GM23338 (cell line): Measurements from ENCODE around the gene TDO2. TPM values are rescaled to one million over a fixed set of nuclear protein-coding genes. Genes with fewer than 3 reads are reported as not detected.

Source experiments
- ATAC-seq: fragments of 200-7000 bp; cut with Tn5 transposase; 3 replicates; pipeline ENCODE4 v1.9.1; 2020
- DNase-seq: peaks from one replicate; pipeline ENCODE4 v3.0.0-alpha.2; 2015; ENCODE audit warnings: low spot score
- H2AFZ ChIP-seq: fragments of 200-600 bp; sonication (generic); 2 replicates; pipeline ENCODE4 v1.8.0; 2016; ENCODE audit warnings: antibody characterized with exemption, mild to moderate bottlenecking, moderate library complexity
- H3F3A ChIP-seq: fragments of 200-600 bp; sonication (generic); replicated peaks from 2 replicates; pipeline ENCODE4 v1.8.0; 2017; ENCODE audit warnings: antibody characterized with exemption, mixed run types, low read depth
- H3K27ac ChIP-seq: fragments of 200-600 bp; sonication (generic); 2 replicates; pipeline ENCODE4 v1.6.1; 2016; ENCODE audit warnings: low read depth
- H3K27me3 ChIP-seq: fragments of 200-600 bp; sonication (generic); 2 replicates; pipeline ENCODE4 v1.8.0; 2016; ENCODE audit warnings: mild to moderate bottlenecking, mixed run types, moderate library complexity; ENCODE audit not compliant: insufficient read depth
- H3K36me3 ChIP-seq: fragments of 200-600 bp; sonication (generic); 2 replicates; pipeline ENCODE4 v1.8.0; 2016; ENCODE audit warnings: mild to moderate bottlenecking; ENCODE audit not compliant: insufficient read depth
- H3K4me1 ChIP-seq: fragments of 200-600 bp; sonication (generic); 2 replicates; pipeline ENCODE4 v1.8.0; 2016; ENCODE audit warnings: mild to moderate bottlenecking, moderate library complexity; ENCODE audit not compliant: insufficient read depth
- H3K4me2 ChIP-seq: fragments of 200-600 bp; sonication (generic); 2 replicates; pipeline ENCODE4 v1.7.1; 2017; ENCODE audit warnings: mixed run types
- H3K4me3 ChIP-seq: fragments of 200-600 bp; sonication (generic); 2 replicates; pipeline ENCODE4 v1.6.1; 2016; ENCODE audit warnings: mixed run types
- H3K79me2 ChIP-seq: fragments of 200-600 bp; sonication (generic); replicated peaks from 2 replicates; pipeline ENCODE4 v1.8.0; 2017; ENCODE audit warnings: mild to moderate bottlenecking; ENCODE audit not compliant: insufficient read depth
- H3K9me2 ChIP-seq: fragments of 200-600 bp; sonication (generic); 2 replicates; pipeline ENCODE4 v1.8.0; 2017; ENCODE audit not compliant: insufficient read depth
- H4K20me1 ChIP-seq: fragments of 200-600 bp; sonication (generic); replicated peaks from 2 replicates; pipeline ENCODE4 v1.8.0; 2017; ENCODE audit warnings: mild to moderate bottlenecking; ENCODE audit not compliant: insufficient read depth
- H3K27ac Mint-ChIP-seq: 2 replicates; pipeline ENCODE4 v1.8.0; 2020; ENCODE audit warnings: inconsistent platforms, mild to moderate bottlenecking, moderate library complexity, mixed read lengths
- H3K27me3 Mint-ChIP-seq: 3 replicates; pipeline ENCODE4 v1.8.0; 2022; ENCODE audit warnings: low read depth, mild to moderate bottlenecking, moderate library complexity, mixed read lengths, inconsistent platforms; ENCODE audit not compliant: insufficient read depth, poor library complexity
- H3K36me3 Mint-ChIP-seq: 3 replicates; pipeline ENCODE4 v1.8.0; 2021; ENCODE audit warnings: low read depth, mild to moderate bottlenecking, inconsistent platforms, moderate library complexity, mixed read lengths
- H3K4me1 Mint-ChIP-seq: 3 replicates; pipeline ENCODE4 v1.8.0; 2020; ENCODE audit warnings: mild to moderate bottlenecking, inconsistent platforms, mixed read lengths
- H3K4me3 Mint-ChIP-seq: 3 replicates; pipeline ENCODE4 v1.8.0; 2021; ENCODE audit warnings: moderate library complexity, mild to moderate bottlenecking, inconsistent platforms, mixed read lengths
- H3K9me3 Mint-ChIP-seq: 3 replicates; pipeline ENCODE4 v1.8.0; 2020; ENCODE audit warnings: moderate library complexity, mild to moderate bottlenecking, inconsistent platforms, mixed read lengths
- CREB1 ChIP-seq: fragments of 250-450 bp; sonication (Bioruptor Pico); IDR thresholded peaks from 2 replicates; pipeline ENCODE4 v1.5.0; 2020; ENCODE audit warnings: low read depth, mild to moderate bottlenecking, moderate library complexity
- EZH2 ChIP-seq: fragments of 200-600 bp; sonication (generic); IDR thresholded peaks from one replicate; pipeline ENCODE4 v1.8.0; 2017; ENCODE audit warnings: antibody characterized with exemption, mild to moderate bottlenecking, low read depth; ENCODE audit not compliant: unreplicated experiment
- EZH2phosphoT487 ChIP-seq: fragments of 200-600 bp; sonication (generic); IDR thresholded peaks from one replicate; pipeline ENCODE4 v1.8.1; 2018; ENCODE audit warnings: antibody characterized with exemption; ENCODE audit not compliant: unreplicated experiment
- JUNB ChIP-seq: IDR thresholded peaks from one replicate; pipeline ENCODE4 v1.6.1; 2016; ENCODE audit warnings: antibody characterized with exemption; ENCODE audit not compliant: unreplicated experiment
- NANOG ChIP-seq: IDR thresholded peaks from 2 replicates; pipeline ENCODE4 v1.6.1; 2016; ENCODE audit warnings: antibody characterized with exemption, borderline replicate concordance
- POLR2AphosphoS5 ChIP-seq: IDR thresholded peaks from 2 replicates; pipeline ENCODE4 v1.6.1; 2016; ENCODE audit warnings: antibody characterized with exemption, low read depth
- STAT1 ChIP-seq: IDR thresholded peaks from one replicate; pipeline ENCODE4 v1.6.1; 2016; ENCODE audit warnings: antibody characterized with exemption; ENCODE audit not compliant: unreplicated experiment
- ZNF114 ChIP-seq: fragments of 250-450 bp; sonication (Bioruptor Pico); IDR thresholded peaks from 2 replicates; pipeline ENCODE4 v1.5.0; 2020; ENCODE audit warnings: mild to moderate bottlenecking, moderate library complexity
- ZNF331 ChIP-seq: fragments of 250-450 bp; sonication (Bioruptor Pico); IDR thresholded peaks from 2 replicates; pipeline ENCODE4 v1.5.0; 2020; ENCODE audit warnings: low read depth, mild to moderate bottlenecking, moderate library complexity
- polyA plus RNA-seq: library from polyadenylated mRNA; unstranded; fragments of >200 nt; fragmentation: Nextera tagmentation; extraction: Ambion mirVana; gene quantifications from 2 replicates; pipeline ENCODE4 v1.2.1, GENCODE V29; 2016
- total RNA-seq: library from RNA; depleted of rRNA; stranded (reverse); fragments of >200 nt; shearing (Covaris generic); gene quantifications from 2 replicates; pipeline ENCODE4 v1.2.3, GENCODE V29; 2014
- TF ChIP-seq, protein P1 (sequence below): fragments of 250-450 bp; sonication (Bioruptor Pico); IDR thresholded peaks from 2 replicates; pipeline ENCODE4 v1.5.0; 2020; ENCODE audit warnings: mild to moderate bottlenecking, moderate library complexity
- TF ChIP-seq, protein P2 (sequence below), 2 experiments: fragments of 200-600 bp in 1 of 2; sonication (generic) in 1 of 2; conservative IDR thresholded peaks; 2 replicates each; pipeline versions ENCODE4 v1.5.1 to v1.6.1; 2016 to 2017; ENCODE audit warnings: antibody characterized with exemption in 2 of 2, low read depth in 2 of 2, mild to moderate bottlenecking in 2 of 2, moderate library complexity in 1 of 2
- TF ChIP-seq, protein P3 (sequence below): IDR thresholded peaks from 2 replicates; pipeline ENCODE4 v1.6.1; 2016; ENCODE audit warnings: antibody characterized with exemption
- TF ChIP-seq, protein P4 (sequence below): IDR thresholded peaks from one replicate; pipeline ENCODE4 v1.6.1; 2018; ENCODE audit warnings: antibody characterized with exemption; ENCODE audit not compliant: unreplicated experiment

The TDO2 gene
- total and polyA plus RNA-seq, 2 experiments from 2014 or later = 0.10 TPM; not detected in 1

DNA sequence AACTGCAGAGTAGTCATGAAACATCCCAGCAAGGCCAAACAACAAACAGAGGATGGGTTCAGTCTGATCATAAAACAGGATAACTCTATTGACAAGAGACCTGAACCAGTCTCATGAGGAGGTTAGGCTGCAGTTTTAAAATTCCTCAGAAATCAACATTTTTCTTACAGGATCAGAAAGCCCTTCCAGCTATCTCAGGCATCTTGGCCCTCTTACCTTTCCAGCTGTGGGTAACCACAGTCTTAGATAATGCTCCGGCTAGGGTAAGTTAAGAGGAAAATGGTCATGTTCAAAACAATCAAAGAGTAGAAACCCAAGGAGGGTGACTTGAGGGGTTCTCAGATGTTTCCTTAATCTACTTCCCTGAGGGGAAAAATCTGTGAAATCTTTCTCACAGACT is 45.0 kb downstream of the TDO2 start:
- Mint-ChIP-seq H3K27ac (no peak overlapping the region), H3K4me3 (no peak overlapping the region), H3K36me3 (no peaks in the 10 kb centered on the region), H3K9me3 (no peaks in the 10 kb centered on the region), H3K4me1 (no peaks in the 10 kb centered on the region), H3K27me3 (no peaks in the 10 kb centered on the region)
- TF ChIP-seq, protein P1, sequence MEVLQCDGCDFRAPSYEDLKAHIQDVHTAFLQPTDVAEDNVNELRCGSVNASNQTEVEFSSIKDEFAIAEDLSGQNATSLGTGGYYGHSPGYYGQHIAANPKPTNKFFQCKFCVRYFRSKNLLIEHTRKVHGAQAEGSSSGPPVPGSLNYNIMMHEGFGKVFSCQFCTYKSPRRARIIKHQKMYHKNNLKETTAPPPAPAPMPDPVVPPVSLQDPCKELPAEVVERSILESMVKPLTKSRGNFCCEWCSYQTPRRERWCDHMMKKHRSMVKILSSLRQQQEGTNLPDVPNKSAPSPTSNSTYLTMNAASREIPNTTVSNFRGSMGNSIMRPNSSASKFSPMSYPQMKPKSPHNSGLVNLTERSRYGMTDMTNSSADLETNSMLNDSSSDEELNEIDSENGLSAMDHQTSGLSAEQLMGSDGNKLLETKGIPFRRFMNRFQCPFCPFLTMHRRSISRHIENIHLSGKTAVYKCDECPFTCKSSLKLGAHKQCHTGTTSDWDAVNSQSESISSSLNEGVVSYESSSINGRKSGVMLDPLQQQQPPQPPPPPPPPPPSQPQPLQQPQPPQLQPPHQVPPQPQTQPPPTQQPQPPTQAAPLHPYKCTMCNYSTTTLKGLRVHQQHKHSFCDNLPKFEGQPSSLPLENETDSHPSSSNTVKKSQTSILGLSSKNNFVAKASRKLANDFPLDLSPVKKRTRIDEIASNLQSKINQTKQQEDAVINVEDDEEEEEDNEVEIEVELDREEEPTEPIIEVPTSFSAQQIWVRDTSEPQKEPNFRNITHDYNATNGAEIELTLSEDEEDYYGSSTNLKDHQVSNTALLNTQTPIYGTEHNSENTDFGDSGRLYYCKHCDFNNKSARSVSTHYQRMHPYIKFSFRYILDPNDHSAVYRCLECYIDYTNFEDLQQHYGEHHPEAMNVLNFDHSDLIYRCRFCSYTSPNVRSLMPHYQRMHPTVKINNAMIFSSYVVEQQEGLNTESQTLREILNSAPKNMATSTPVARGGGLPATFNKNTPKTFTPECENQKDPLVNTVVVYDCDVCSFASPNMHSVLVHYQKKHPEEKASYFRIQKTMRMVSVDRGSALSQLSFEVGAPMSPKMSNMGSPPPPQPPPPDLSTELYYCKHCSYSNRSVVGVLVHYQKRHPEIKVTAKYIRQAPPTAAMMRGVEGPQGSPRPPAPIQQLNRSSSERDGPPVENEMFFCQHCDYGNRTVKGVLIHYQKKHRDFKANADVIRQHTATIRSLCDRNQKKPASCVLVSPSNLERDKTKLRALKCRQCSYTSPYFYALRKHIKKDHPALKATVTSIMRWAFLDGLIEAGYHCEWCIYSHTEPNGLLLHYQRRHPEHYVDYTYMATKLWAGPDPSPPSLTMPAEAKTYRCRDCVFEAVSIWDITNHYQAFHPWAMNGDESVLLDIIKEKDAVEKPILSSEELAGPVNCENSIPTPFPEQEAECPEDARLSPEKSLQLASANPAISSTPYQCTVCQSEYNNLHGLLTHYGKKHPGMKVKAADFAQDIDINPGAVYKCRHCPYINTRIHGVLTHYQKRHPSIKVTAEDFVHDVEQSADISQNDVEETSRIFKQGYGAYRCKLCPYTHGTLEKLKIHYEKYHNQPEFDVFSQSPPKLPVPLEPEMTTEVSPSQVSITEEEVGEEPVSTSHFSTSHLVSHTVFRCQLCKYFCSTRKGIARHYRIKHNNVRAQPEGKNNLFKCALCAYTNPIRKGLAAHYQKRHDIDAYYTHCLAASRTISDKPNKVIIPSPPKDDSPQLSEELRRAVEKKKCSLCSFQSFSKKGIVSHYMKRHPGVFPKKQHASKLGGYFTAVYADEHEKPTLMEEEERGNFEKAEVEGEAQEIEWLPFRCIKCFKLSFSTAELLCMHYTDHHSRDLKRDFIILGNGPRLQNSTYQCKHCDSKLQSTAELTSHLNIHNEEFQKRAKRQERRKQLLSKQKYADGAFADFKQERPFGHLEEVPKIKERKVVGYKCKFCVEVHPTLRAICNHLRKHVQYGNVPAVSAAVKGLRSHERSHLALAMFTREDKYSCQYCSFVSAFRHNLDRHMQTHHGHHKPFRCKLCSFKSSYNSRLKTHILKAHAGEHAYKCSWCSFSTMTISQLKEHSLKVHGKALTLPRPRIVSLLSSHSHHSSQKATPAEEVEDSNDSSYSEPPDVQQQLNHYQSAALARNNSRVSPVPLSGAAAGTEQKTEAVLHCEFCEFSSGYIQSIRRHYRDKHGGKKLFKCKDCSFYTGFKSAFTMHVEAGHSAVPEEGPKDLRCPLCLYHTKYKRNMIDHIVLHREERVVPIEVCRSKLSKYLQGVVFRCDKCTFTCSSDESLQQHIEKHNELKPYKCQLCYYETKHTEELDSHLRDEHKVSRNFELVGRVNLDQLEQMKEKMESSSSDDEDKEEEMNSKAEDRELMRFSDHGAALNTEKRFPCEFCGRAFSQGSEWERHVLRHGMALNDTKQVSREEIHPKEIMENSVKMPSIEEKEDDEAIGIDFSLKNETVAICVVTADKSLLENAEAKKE (CRISPR knock-in tag) = no peak
- TF ChIP-seq, protein P2, sequence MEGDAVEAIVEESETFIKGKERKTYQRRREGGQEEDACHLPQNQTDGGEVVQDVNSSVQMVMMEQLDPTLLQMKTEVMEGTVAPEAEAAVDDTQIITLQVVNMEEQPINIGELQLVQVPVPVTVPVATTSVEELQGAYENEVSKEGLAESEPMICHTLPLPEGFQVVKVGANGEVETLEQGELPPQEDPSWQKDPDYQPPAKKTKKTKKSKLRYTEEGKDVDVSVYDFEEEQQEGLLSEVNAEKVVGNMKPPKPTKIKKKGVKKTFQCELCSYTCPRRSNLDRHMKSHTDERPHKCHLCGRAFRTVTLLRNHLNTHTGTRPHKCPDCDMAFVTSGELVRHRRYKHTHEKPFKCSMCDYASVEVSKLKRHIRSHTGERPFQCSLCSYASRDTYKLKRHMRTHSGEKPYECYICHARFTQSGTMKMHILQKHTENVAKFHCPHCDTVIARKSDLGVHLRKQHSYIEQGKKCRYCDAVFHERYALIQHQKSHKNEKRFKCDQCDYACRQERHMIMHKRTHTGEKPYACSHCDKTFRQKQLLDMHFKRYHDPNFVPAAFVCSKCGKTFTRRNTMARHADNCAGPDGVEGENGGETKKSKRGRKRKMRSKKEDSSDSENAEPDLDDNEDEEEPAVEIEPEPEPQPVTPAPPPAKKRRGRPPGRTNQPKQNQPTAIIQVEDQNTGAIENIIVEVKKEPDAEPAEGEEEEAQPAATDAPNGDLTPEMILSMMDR (conservative IDR thresholded peaks at IDR 0.05; ENCODE audit: low read depth in 2 of 2) = no peak
- TF ChIP-seq CREB1 (CRISPR knock-in tag) (no peak), JUNB (no peak), ZNF331 (no peak), POLR2AphosphoS5 (no peak), STAT1 (no peak), EZH2phosphoT487 (no peak), ZNF114 (CRISPR knock-in tag) (no peak), EZH2 (no peak), NANOG (no peak)
- TF ChIP-seq, protein P3, sequence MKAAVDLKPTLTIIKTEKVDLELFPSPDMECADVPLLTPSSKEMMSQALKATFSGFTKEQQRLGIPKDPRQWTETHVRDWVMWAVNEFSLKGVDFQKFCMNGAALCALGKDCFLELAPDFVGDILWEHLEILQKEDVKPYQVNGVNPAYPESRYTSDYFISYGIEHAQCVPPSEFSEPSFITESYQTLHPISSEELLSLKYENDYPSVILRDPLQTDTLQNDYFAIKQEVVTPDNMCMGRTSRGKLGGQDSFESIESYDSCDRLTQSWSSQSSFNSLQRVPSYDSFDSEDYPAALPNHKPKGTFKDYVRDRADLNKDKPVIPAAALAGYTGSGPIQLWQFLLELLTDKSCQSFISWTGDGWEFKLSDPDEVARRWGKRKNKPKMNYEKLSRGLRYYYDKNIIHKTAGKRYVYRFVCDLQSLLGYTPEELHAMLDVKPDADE = no peak
- TF ChIP-seq, protein P4, sequence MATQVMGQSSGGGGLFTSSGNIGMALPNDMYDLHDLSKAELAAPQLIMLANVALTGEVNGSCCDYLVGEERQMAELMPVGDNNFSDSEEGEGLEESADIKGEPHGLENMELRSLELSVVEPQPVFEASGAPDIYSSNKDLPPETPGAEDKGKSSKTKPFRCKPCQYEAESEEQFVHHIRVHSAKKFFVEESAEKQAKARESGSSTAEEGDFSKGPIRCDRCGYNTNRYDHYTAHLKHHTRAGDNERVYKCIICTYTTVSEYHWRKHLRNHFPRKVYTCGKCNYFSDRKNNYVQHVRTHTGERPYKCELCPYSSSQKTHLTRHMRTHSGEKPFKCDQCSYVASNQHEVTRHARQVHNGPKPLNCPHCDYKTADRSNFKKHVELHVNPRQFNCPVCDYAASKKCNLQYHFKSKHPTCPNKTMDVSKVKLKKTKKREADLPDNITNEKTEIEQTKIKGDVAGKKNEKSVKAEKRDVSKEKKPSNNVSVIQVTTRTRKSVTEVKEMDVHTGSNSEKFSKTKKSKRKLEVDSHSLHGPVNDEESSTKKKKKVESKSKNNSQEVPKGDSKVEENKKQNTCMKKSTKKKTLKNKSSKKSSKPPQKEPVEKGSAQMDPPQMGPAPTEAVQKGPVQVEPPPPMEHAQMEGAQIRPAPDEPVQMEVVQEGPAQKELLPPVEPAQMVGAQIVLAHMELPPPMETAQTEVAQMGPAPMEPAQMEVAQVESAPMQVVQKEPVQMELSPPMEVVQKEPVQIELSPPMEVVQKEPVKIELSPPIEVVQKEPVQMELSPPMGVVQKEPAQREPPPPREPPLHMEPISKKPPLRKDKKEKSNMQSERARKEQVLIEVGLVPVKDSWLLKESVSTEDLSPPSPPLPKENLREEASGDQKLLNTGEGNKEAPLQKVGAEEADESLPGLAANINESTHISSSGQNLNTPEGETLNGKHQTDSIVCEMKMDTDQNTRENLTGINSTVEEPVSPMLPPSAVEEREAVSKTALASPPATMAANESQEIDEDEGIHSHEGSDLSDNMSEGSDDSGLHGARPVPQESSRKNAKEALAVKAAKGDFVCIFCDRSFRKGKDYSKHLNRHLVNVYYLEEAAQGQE = no peak
- no peaks in the 10 kb centered on the region for H3F3A ChIP-seq
- no peak overlapping the region for H2AFZ ChIP-seq
- H3K4me3 ChIP-seq = no peak overlapping the region
- no peaks in the 10 kb centered on the region for H3K9me2 ChIP-seq
- no peak overlapping the region for H3K27ac ChIP-seq
- H3K4me2 ChIP-seq = no peak overlapping the region
- ATAC-seq (no peak), DNase-seq (no peak)
- H3K36me3 ChIP-seq = no peaks in the 10 kb centered on the region
- H3K79me2 ChIP-seq = no peaks in the 10 kb centered on the region
- H4K20me1 ChIP-seq = no peaks in the 10 kb centered on the region
- H3K27me3 ChIP-seq = no peaks in the 10 kb centered on the region
- no peaks in the 10 kb centered on the region for H3K4me1 ChIP-seq
